ENCODE measurements around the gene ADPRS. TPM values are rescaled to one million over a fixed set of nuclear protein-coding genes. Genes with fewer than 3 reads are reported as not detected.

The ADPRS gene
- total RNA-seq, 1 donor from 2014 or later, result 32.6 TPM

DNA sequence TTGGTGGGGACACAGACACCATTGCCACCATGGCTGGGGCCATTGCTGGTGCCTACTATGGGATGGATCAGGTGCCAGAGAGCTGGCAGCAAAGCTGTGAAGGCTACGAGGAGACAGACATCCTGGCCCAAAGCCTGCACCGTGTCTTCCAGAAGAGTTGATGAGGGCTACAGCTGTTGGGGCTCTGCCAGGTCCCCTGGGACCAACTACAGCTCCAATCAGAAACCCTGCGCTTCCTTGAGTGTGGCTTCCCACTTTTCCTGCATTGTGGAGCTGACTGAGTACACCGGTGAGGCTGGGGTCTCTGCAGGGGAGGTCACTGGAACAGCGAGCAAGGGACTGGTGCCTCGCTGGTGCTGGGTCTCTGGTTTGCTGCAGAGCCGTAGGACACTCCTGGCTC is 4.5 kb downstream of the ADPRS start:
- TF ChIP-seq, protein P1, sequence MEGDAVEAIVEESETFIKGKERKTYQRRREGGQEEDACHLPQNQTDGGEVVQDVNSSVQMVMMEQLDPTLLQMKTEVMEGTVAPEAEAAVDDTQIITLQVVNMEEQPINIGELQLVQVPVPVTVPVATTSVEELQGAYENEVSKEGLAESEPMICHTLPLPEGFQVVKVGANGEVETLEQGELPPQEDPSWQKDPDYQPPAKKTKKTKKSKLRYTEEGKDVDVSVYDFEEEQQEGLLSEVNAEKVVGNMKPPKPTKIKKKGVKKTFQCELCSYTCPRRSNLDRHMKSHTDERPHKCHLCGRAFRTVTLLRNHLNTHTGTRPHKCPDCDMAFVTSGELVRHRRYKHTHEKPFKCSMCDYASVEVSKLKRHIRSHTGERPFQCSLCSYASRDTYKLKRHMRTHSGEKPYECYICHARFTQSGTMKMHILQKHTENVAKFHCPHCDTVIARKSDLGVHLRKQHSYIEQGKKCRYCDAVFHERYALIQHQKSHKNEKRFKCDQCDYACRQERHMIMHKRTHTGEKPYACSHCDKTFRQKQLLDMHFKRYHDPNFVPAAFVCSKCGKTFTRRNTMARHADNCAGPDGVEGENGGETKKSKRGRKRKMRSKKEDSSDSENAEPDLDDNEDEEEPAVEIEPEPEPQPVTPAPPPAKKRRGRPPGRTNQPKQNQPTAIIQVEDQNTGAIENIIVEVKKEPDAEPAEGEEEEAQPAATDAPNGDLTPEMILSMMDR (IDR thresholded peaks at IDR 0.05; ENCODE audit: unreplicated experiment), result no peak
- DNase-seq (ENCODE audit: low spot score in 2 of 2, unreplicated experiment in 2 of 2), result no peak
- H3K36me3 Mint-ChIP-seq, result peaks cover 5% of the 10 kb centered on the region
- H3K4me3 Mint-ChIP-seq, result no peak overlapping the region
- peaks cover 14% of the 10 kb centered on the region for H3K4me1 Mint-ChIP-seq
- H3K9me3 Mint-ChIP-seq, result no peaks in the 10 kb centered on the region
- H3K27ac Mint-ChIP-seq, result no peak overlapping the region
- no peaks in the 10 kb centered on the region for H3K27me3 Mint-ChIP-seq (ENCODE audit: low read depth)

DNA sequence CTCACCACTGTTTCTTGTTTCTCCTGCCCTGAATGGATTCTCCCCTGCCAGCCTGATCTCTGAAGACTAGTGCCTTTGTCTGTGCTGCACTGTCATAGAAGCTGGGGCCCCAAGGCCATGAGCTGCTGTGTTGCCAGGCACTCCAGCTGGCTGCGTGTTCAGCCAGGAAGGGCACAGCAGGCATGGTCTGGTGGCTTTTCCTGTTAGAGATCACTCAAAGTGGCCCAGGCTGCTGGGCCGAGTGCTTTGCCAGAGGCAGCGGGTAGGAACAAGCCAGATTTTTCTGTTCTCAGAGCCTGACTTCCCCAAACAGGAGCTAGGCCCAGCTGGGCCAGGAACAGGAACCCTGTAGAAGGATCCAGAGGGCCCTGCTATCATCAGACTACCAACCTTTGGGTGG is 5.2 kb downstream of the ADPRS start:
- DNase-seq (ENCODE audit: low spot score in 2 of 2, unreplicated experiment in 2 of 2), result no peak
- Mint-ChIP-seq H3K27ac (no peak overlapping the region), H3K36me3 (peaks cover 5% of the 10 kb centered on the region), H3K27me3 (ENCODE audit: low read depth) (no peaks in the 10 kb centered on the region), H3K9me3 (no peaks in the 10 kb centered on the region), H3K4me3 (no peak overlapping the region), H3K4me1 (peaks cover 14% of the 10 kb centered on the region)
- TF ChIP-seq, protein P1 (IDR thresholded peaks at IDR 0.05; ENCODE audit: unreplicated experiment), result no peak

DNA sequence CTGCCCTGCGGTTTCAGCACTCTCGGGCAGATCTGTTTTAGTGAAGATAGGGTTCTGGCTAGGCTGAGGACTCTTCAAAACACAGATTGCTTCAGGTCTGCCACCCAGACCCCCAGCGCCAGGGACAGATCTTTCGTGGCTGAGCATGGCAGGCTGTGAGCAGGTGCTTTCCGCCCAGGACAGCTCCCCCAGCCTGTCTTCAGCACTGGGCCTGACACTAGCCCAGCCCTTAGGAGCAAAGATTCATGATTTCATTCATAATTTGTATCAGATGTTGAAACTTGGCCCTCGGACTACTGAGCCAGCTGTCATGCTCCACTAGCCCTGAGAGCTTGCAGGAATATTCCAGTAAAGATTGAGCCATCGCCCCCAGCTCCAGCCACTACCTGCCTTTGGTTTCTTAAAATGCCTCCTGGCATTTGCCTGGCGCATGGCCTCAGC is 5.9 kb downstream of the ADPRS start:
- peaks cover 5% of the 10 kb centered on the region for H3K36me3 Mint-ChIP-seq
- peaks cover 10% of the 10 kb centered on the region for H3K4me1 Mint-ChIP-seq
- TF ChIP-seq, protein P1 (IDR thresholded peaks at IDR 0.05; ENCODE audit: unreplicated experiment), result no peak
- no peaks in the 10 kb centered on the region for H3K27me3 Mint-ChIP-seq (ENCODE audit: low read depth)
- no peaks in the 10 kb centered on the region for H3K9me3 Mint-ChIP-seq
- H3K4me3 Mint-ChIP-seq, result no peak overlapping the region
- DNase-seq (ENCODE audit: low spot score in 2 of 2, unreplicated experiment in 2 of 2), result no peak
- no peak overlapping the region for H3K27ac Mint-ChIP-seq

DNA sequence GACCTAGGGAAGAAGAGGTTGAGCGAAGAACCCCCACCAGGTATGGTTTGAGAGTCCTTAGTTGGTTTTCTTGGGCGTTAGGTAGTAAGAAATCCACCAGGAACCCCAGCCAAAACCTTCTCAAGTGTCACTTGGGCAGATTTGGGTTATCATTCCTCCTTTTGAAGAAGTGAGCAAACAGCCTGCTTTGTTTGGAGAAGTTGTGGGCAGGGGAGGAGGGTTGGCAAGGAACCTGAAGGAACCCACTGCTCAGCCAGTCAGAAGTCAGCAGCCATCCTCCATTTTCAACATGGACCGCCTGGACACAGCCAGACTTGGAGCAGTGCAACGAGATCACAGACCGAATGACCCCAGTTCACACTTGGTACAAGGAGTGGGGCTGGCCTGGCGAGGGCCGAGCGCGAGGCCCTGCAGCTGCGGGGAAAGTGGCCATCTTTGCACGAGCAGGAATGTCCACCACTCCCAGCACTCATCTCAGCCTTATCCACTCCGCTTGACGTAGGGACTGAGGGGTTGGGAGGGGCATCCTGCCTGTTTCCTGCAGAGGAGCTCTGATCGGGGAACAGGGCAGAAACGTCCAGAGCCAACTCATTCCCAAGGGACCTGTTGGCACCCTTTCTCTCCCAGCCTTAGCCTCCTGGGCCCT is 7.2 kb downstream of the ADPRS start:
- DNase-seq (ENCODE audit: low spot score in 2 of 2, unreplicated experiment in 2 of 2), result no peak
- Mint-ChIP-seq H3K27ac (no peak overlapping the region), H3K4me1 (peaks cover 8% of the 10 kb centered on the region), H3K36me3 (peaks cover 5% of the 10 kb centered on the region), H3K4me3 (no peak overlapping the region), H3K9me3 (no peaks in the 10 kb centered on the region), H3K27me3 (ENCODE audit: low read depth) (no peaks in the 10 kb centered on the region)
- TF ChIP-seq, protein P1 (IDR thresholded peaks at IDR 0.05; ENCODE audit: unreplicated experiment), result no peak

DNA sequence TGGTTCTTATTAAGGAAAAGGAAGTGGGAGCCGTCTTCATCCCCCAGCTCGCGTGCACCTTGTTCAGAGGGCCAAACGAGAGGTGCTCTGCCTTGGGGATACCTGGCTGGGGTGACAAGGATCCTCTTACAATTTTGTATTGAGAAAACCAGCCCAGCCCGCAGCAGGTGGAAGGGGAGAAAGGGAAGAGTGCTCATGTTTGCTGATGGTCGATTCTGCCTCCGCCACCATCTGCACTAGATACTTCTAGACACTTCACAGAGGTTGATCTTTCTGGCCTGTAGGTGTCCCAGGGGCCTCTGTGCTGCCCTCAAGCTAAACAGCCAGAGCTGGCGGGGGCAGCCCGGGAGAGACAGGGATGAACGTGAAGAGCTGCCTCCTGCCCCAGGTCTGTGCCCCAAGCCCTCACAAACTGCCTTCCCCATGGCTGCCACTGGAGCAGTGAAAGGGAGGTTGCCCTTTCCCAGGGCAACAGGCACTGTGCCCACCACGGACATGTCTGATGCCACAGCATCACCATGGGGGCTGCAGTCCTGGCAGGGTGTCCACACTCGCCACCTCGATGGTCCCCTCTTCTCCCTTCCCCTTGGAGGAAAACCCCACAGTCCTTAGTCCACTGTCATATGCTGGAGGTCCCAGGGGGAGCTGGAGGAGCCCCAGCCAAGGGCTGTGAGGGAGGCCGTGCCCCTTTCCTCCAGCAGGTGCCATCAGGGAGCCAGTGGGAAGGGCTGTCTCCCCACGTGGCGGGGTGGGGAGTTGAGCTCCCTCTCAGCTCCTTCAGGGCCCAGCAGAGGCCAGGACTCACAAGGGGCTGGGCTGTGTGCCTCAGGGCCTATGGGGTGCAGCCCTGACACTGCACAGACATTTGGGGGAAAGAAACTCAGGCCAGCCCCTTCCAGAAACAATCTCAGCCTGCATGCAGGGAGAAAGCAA is 8.1 kb downstream of the ADPRS start:
- peaks cover 6% of the 10 kb centered on the region for H3K4me1 Mint-ChIP-seq
- H3K9me3 Mint-ChIP-seq, result no peaks in the 10 kb centered on the region
- H3K27me3 Mint-ChIP-seq (ENCODE audit: low read depth), result no peaks in the 10 kb centered on the region
- H3K4me3 Mint-ChIP-seq, result no peak overlapping the region
- DNase-seq (ENCODE audit: low spot score in 2 of 2, unreplicated experiment in 2 of 2), result no peak
- H3K27ac Mint-ChIP-seq, result peak overlapping the region; percentile 78
- TF ChIP-seq, protein P1 (IDR thresholded peaks at IDR 0.05; ENCODE audit: unreplicated experiment), result no peak
- peaks cover 4% of the 10 kb centered on the region for H3K36me3 Mint-ChIP-seq
